HL-60/S4 treated with retinoic acid at 250 ng/mL for 4 days and 3 days (cell line): ENCODE measurements around the gene ADARB2.
"Not testable (repeated sequence)": the region's sequence is repeated elsewhere in the genome, so short reads cannot be mapped to it uniquely, and the experiment has no call there.

Experiments
- in situ Hi-C: fragments of 300-500 bp; cut with MboI; formaldehyde crosslinking; loops from 2 replicates; pipeline ENCODE4 v1.7.0; 2022; ENCODE audit warnings: low sequenced_read_pairs

ADARB2 gene

GRCh38 chr10:1346201-1346600 is 391.1 kb downstream of the ADARB2 start:
- in situ Hi-C loops: no loop called here

- in situ Hi-C loops: no loop called here
Observed at GRCh38 chr10:1345368-1345767, 392.0 kb downstream of the ADARB2 start.

GRCh38 chr10:1344846-1345245 is 392.5 kb downstream of the ADARB2 start:
- in situ Hi-C loops: no loop called here

GRCh38 chr10:1344408-1344807 is 392.9 kb downstream of the ADARB2 start:
- in situ Hi-C loops: no loop called here

- in situ Hi-C loops: no loop called here
Observed at GRCh38 chr10:1343176-1343575, 394.1 kb downstream of the ADARB2 start.

GRCh38 chr10:1341052-1341451 is 396.3 kb downstream of the ADARB2 start:
- in situ Hi-C loops: not testable (repeated sequence)

- in situ Hi-C loops: no loop called here
Observed at GRCh38 chr10:1339396-1339795, 397.9 kb downstream of the ADARB2 start.

GRCh38 chr10:1335642-1336041 is 401.7 kb downstream of the ADARB2 start:
- in situ Hi-C loops: no loop called here

GRCh38 chr10:1333981-1334380 is 403.3 kb downstream of the ADARB2 start:
- in situ Hi-C loops: no loop called here

- in situ Hi-C loops: no loop called here
Observed at GRCh38 chr10:1331560-1331959, 405.8 kb downstream of the ADARB2 start.

- in situ Hi-C loops: no loop called here
Observed at GRCh38 chr10:1329622-1330021, 407.7 kb downstream of the ADARB2 start.

- in situ Hi-C loops: no loop called here
Observed at GRCh38 chr10:1328981-1329614, 408.2 kb downstream of the ADARB2 start.

GRCh38 chr10:1328161-1328823 is 409.0 kb downstream of the ADARB2 start:
- in situ Hi-C loops: no loop called here

GRCh38 chr10:1327759-1328158 is 409.6 kb downstream of the ADARB2 start:
- in situ Hi-C loops: no loop called here

- in situ Hi-C loops: not testable (repeated sequence)
Observed at GRCh38 chr10:1326514-1326913, 410.8 kb downstream of the ADARB2 start.

- in situ Hi-C loops: no loop called here
Observed at GRCh38 chr10:1324903-1325302, 412.4 kb downstream of the ADARB2 start.

- in situ Hi-C loops: no loop called here
Observed at GRCh38 chr10:1323951-1324350, 413.4 kb downstream of the ADARB2 start.

GRCh38 chr10:1320739-1321320 is 416.5 kb downstream of the ADARB2 start:
- in situ Hi-C loops: no loop called here

- in situ Hi-C loops: no loop called here
Observed at GRCh38 chr10:1316809-1317143, 420.5 kb downstream of the ADARB2 start.

- in situ Hi-C loops: no loop called here
Observed at GRCh38 chr10:1316121-1316808, 421.1 kb downstream of the ADARB2 start.

- in situ Hi-C loops: no loop called here
Observed at GRCh38 chr10:1315178-1315577, 422.1 kb downstream of the ADARB2 start.

- in situ Hi-C loops: no loop called here
Observed at GRCh38 chr10:1311726-1312125, 425.6 kb downstream of the ADARB2 start.
